NB4 (cell line): ENCODE data around the gene BAHCC1.

Experiments
- CTCF ChIP-seq: IDR thresholded peaks from one replicate; pipeline ENCODE4 v1.5.1; 2012; ENCODE audit warnings: low read depth, low read length
- POLR2A ChIP-seq: IDR thresholded peaks from 2 replicates; pipeline ENCODE4 v1.6.1; 2011; ENCODE audit warnings: mild to moderate bottlenecking; ENCODE audit not compliant: insufficient read length; ENCODE audit errors: extremely low read depth

GRCh38 chr17:81434072-81434471 is 38.8 kb downstream of the BAHCC1 start:
- TF ChIP-seq CTCF (no peak), POLR2A (no peak)
